HG02973 (cell line): ENCODE data around the gene VRK1.

ENCODE experiments used
- ATAC-seq: cut with Tn5 transposase; IDR thresholded peaks from one replicate; pipeline ENCODE4 v1.9.1; 2021; ENCODE audit warnings: moderate library complexity; ENCODE audit not compliant: unreplicated experiment

Gene VRK1

GRCh38 chr14:96821501-96821900 lies 24.3 kb downstream of the VRK1 start:
- no peak for ATAC-seq

GRCh38 chr14:96823652-96824051 lies 26.5 kb downstream of the VRK1 start:
- no peak for ATAC-seq

- no peak for ATAC-seq
Measured at GRCh38 chr14:96824283-96824682, 27.1 kb downstream of the VRK1 start.

GRCh38 chr14:96826818-96827217 lies 29.6 kb downstream of the VRK1 start:
- ATAC-seq: no peak

- no peak for ATAC-seq
Measured at GRCh38 chr14:96827290-96827689, 30.1 kb downstream of the VRK1 start.

- ATAC-seq: no peak
Measured at GRCh38 chr14:96829791-96830190, 32.6 kb downstream of the VRK1 start.

GRCh38 chr14:96830946-96831345 lies 33.8 kb downstream of the VRK1 start:
- no peak for ATAC-seq

GRCh38 chr14:96832351-96832750 lies 35.2 kb downstream of the VRK1 start:
- ATAC-seq: no peak

GRCh38 chr14:96838449-96838848 lies 41.3 kb downstream of the VRK1 start:
- no peak for ATAC-seq

GRCh38 chr14:96839251-96839650 lies 42.1 kb downstream of the VRK1 start:
- no peak for ATAC-seq

- ATAC-seq: no peak
Measured at GRCh38 chr14:96843137-96843536, 46.0 kb downstream of the VRK1 start.

- no peak for ATAC-seq
Measured at GRCh38 chr14:96844857-96845570, 47.8 kb downstream of the VRK1 start.

GRCh38 chr14:96847451-96847850 lies 50.3 kb downstream of the VRK1 start:
- ATAC-seq: no peak

GRCh38 chr14:96848011-96848410 lies 50.8 kb downstream of the VRK1 start:
- no peak for ATAC-seq

GRCh38 chr14:96849733-96850132 lies 52.6 kb downstream of the VRK1 start:
- ATAC-seq: no peak

GRCh38 chr14:96851694-96852381 lies 54.7 kb downstream of the VRK1 start:
- ATAC-seq: no peak

- no peak for ATAC-seq
Measured at GRCh38 chr14:96852823-96853422, 55.7 kb downstream of the VRK1 start.

GRCh38 chr14:96858643-96859042 lies 61.5 kb downstream of the VRK1 start:
- ATAC-seq: no peak

GRCh38 chr14:96861568-96862310 lies 64.6 kb downstream of the VRK1 start:
- ATAC-seq: no peak

- ATAC-seq: no peak
Measured at GRCh38 chr14:96863327-96863985, 66.3 kb downstream of the VRK1 start.

- no peak for ATAC-seq
Measured at GRCh38 chr14:96863986-96864330, 66.8 kb downstream of the VRK1 start.
